T-helper 1 cell treated with Interleukin-12 subunit alpha and Interleukin-12 subunit beta and Interleukin-4 antibody, amounts not matched to agents 30 μg/mL and 1 μg/mL, for 36 hours (primary cell): ENCODE results near the gene LPP.

Experiments used
- H3K27ac Mint-ChIP-seq: one replicate; pipeline ENCODE4 v1.8.0; 2021; ENCODE audit warnings: mild to moderate bottlenecking, mixed read lengths
- H3K27me3 Mint-ChIP-seq: one replicate; pipeline ENCODE4 v1.8.0; 2021; ENCODE audit warnings: low read depth, mixed read lengths
- H3K36me3 Mint-ChIP-seq: one replicate; pipeline ENCODE4 v1.8.0; 2021; ENCODE audit warnings: low read depth, mixed read lengths
- H3K4me1 Mint-ChIP-seq: one replicate; pipeline ENCODE4 v1.8.0; 2021; ENCODE audit warnings: low read depth, mixed read lengths
- H3K4me3 Mint-ChIP-seq: one replicate; pipeline ENCODE4 v1.8.0; 2021; ENCODE audit warnings: mild to moderate bottlenecking, moderate library complexity, mixed read lengths
- H3K9me3 Mint-ChIP-seq: one replicate; pipeline ENCODE4 v1.8.0; 2021; ENCODE audit warnings: mixed read lengths

LPP gene

GRCh38 chr3:188580659-188581058 lies 426.7 kb downstream of the LPP start:
- H3K4me1 Mint-ChIP-seq, result peaks cover 9% of the 10 kb centered on the region
- H3K9me3 Mint-ChIP-seq, result no peaks in the 10 kb centered on the region
- H3K4me3 Mint-ChIP-seq, result no peak overlapping the region
- H3K27me3 Mint-ChIP-seq, result no peaks in the 10 kb centered on the region
- H3K36me3 Mint-ChIP-seq, result peaks cover 2% of the 10 kb centered on the region
- H3K27ac Mint-ChIP-seq, result no peak overlapping the region

GRCh38 chr3:188581365-188581764 lies 427.4 kb downstream of the LPP start:
- Mint-ChIP-seq H3K9me3 (no peaks in the 10 kb centered on the region), H3K4me1 (peaks cover 9% of the 10 kb centered on the region), H3K4me3 (no peak overlapping the region), H3K36me3 (peaks cover 2% of the 10 kb centered on the region), H3K27me3 (no peaks in the 10 kb centered on the region), H3K27ac (no peak overlapping the region)

- H3K36me3 Mint-ChIP-seq, result peaks cover 2% of the 10 kb centered on the region
- H3K9me3 Mint-ChIP-seq, result no peaks in the 10 kb centered on the region
- H3K4me3 Mint-ChIP-seq, result no peak overlapping the region
- H3K4me1 Mint-ChIP-seq, result peaks cover 9% of the 10 kb centered on the region
- no peaks in the 10 kb centered on the region for H3K27me3 Mint-ChIP-seq
- H3K27ac Mint-ChIP-seq, result no peak overlapping the region
Observed at GRCh38 chr3:188581792-188582191, 427.8 kb downstream of the LPP start.

- no peaks in the 10 kb centered on the region for H3K9me3 Mint-ChIP-seq
- peaks cover 9% of the 10 kb centered on the region for H3K4me1 Mint-ChIP-seq
- no peak overlapping the region for H3K27ac Mint-ChIP-seq
- H3K27me3 Mint-ChIP-seq, result no peaks in the 10 kb centered on the region
- H3K36me3 Mint-ChIP-seq, result peaks cover 2% of the 10 kb centered on the region
- no peak overlapping the region for H3K4me3 Mint-ChIP-seq
Observed at GRCh38 chr3:188583341-188584161, 429.6 kb downstream of the LPP start.

GRCh38 chr3:188584162-188584529 lies 430.2 kb downstream of the LPP start:
- H3K9me3 Mint-ChIP-seq, result no peaks in the 10 kb centered on the region
- peaks cover 9% of the 10 kb centered on the region for H3K4me1 Mint-ChIP-seq
- no peaks in the 10 kb centered on the region for H3K27me3 Mint-ChIP-seq
- peaks cover 2% of the 10 kb centered on the region for H3K36me3 Mint-ChIP-seq
- no peak overlapping the region for H3K27ac Mint-ChIP-seq
- H3K4me3 Mint-ChIP-seq, result no peak overlapping the region

- no peaks in the 10 kb centered on the region for H3K9me3 Mint-ChIP-seq
- H3K4me3 Mint-ChIP-seq, result peak overlapping the region; percentile 47
- no peak overlapping the region for H3K27ac Mint-ChIP-seq
- H3K4me1 Mint-ChIP-seq, result peaks cover 9% of the 10 kb centered on the region
- peaks cover 2% of the 10 kb centered on the region for H3K36me3 Mint-ChIP-seq
- H3K27me3 Mint-ChIP-seq, result no peaks in the 10 kb centered on the region
Observed at GRCh38 chr3:188584958-188585689, 431.2 kb downstream of the LPP start.

GRCh38 chr3:188589071-188589470 lies 435.1 kb downstream of the LPP start:
- H3K36me3 Mint-ChIP-seq, result peaks cover 2% of the 10 kb centered on the region
- no peak overlapping the region for H3K4me3 Mint-ChIP-seq
- H3K27ac Mint-ChIP-seq, result no peak overlapping the region
- H3K9me3 Mint-ChIP-seq, result no peaks in the 10 kb centered on the region
- no peaks in the 10 kb centered on the region for H3K27me3 Mint-ChIP-seq
- peaks cover 9% of the 10 kb centered on the region for H3K4me1 Mint-ChIP-seq

- Mint-ChIP-seq H3K27me3 (no peaks in the 10 kb centered on the region), H3K36me3 (no peaks in the 10 kb centered on the region), H3K4me3 (no peak overlapping the region), H3K27ac (no peak overlapping the region), H3K4me1 (peaks cover 6% of the 10 kb centered on the region), H3K9me3 (no peaks in the 10 kb centered on the region)
Observed at GRCh38 chr3:188589771-188590170, 435.8 kb downstream of the LPP start.

GRCh38 chr3:188590557-188590956 lies 436.6 kb downstream of the LPP start:
- H3K9me3 Mint-ChIP-seq, result no peaks in the 10 kb centered on the region
- no peaks in the 10 kb centered on the region for H3K27me3 Mint-ChIP-seq
- H3K4me3 Mint-ChIP-seq, result no peak overlapping the region
- no peaks in the 10 kb centered on the region for H3K36me3 Mint-ChIP-seq
- H3K4me1 Mint-ChIP-seq, result no peaks in the 10 kb centered on the region
- no peak overlapping the region for H3K27ac Mint-ChIP-seq

- no peak overlapping the region for H3K4me3 Mint-ChIP-seq
- H3K27ac Mint-ChIP-seq, result no peak overlapping the region
- no peaks in the 10 kb centered on the region for H3K27me3 Mint-ChIP-seq
- H3K36me3 Mint-ChIP-seq, result no peaks in the 10 kb centered on the region
- H3K9me3 Mint-ChIP-seq, result no peaks in the 10 kb centered on the region
- H3K4me1 Mint-ChIP-seq, result no peaks in the 10 kb centered on the region
Observed at GRCh38 chr3:188594139-188594538, 440.2 kb downstream of the LPP start.

- no peaks in the 10 kb centered on the region for H3K9me3 Mint-ChIP-seq
Observed at GRCh38 chr3:188595890-188596376, 442.0 kb downstream of the LPP start.

GRCh38 chr3:188598894-188599293 lies 444.9 kb downstream of the LPP start:
- H3K9me3 Mint-ChIP-seq, result no peaks in the 10 kb centered on the region
- H3K36me3 Mint-ChIP-seq, result no peaks in the 10 kb centered on the region
- no peak overlapping the region for H3K4me3 Mint-ChIP-seq
- no peaks in the 10 kb centered on the region for H3K27me3 Mint-ChIP-seq
- H3K27ac Mint-ChIP-seq, result no peak overlapping the region
- no peaks in the 10 kb centered on the region for H3K4me1 Mint-ChIP-seq

More at GRCh38 chr3:188595890-188596376, 442.0 kb downstream of the LPP start:
- H3K36me3 Mint-ChIP-seq, result no peaks in the 10 kb centered on the region
- H3K27me3 Mint-ChIP-seq, result no peaks in the 10 kb centered on the region
- H3K4me1 Mint-ChIP-seq, result no peaks in the 10 kb centered on the region
- no peak overlapping the region for H3K27ac Mint-ChIP-seq
- no peak overlapping the region for H3K4me3 Mint-ChIP-seq

- no peaks in the 10 kb centered on the region for H3K36me3 Mint-ChIP-seq
- H3K4me1 Mint-ChIP-seq, result no peaks in the 10 kb centered on the region
- no peaks in the 10 kb centered on the region for H3K27me3 Mint-ChIP-seq
- H3K9me3 Mint-ChIP-seq, result no peaks in the 10 kb centered on the region
- no peak overlapping the region for H3K27ac Mint-ChIP-seq
- H3K4me3 Mint-ChIP-seq, result no peak overlapping the region
Observed at GRCh38 chr3:188602111-188602510, 448.2 kb downstream of the LPP start.

GRCh38 chr3:188602620-188603019 lies 448.7 kb downstream of the LPP start:
- H3K4me1 Mint-ChIP-seq, result no peaks in the 10 kb centered on the region
- no peaks in the 10 kb centered on the region for H3K27me3 Mint-ChIP-seq
- H3K4me3 Mint-ChIP-seq, result no peak overlapping the region
- H3K9me3 Mint-ChIP-seq, result no peaks in the 10 kb centered on the region
- H3K27ac Mint-ChIP-seq, result no peak overlapping the region
- H3K36me3 Mint-ChIP-seq, result no peaks in the 10 kb centered on the region

- Mint-ChIP-seq H3K4me1 (no peaks in the 10 kb centered on the region), H3K36me3 (peaks cover 12% of the 10 kb centered on the region), H3K9me3 (peaks cover 15% of the 10 kb centered on the region), H3K4me3 (no peak overlapping the region), H3K27me3 (no peaks in the 10 kb centered on the region), H3K27ac (no peak overlapping the region)
Observed at GRCh38 chr3:188604651-188605050, 450.7 kb downstream of the LPP start.
